Measurements from ENCODE around the gene NUMBL.
"Not testable (repeated sequence)": the region's sequence is repeated elsewhere in the genome, so short reads cannot be mapped to it uniquely, and the experiment has no call there.

NUMBL gene

DNA sequence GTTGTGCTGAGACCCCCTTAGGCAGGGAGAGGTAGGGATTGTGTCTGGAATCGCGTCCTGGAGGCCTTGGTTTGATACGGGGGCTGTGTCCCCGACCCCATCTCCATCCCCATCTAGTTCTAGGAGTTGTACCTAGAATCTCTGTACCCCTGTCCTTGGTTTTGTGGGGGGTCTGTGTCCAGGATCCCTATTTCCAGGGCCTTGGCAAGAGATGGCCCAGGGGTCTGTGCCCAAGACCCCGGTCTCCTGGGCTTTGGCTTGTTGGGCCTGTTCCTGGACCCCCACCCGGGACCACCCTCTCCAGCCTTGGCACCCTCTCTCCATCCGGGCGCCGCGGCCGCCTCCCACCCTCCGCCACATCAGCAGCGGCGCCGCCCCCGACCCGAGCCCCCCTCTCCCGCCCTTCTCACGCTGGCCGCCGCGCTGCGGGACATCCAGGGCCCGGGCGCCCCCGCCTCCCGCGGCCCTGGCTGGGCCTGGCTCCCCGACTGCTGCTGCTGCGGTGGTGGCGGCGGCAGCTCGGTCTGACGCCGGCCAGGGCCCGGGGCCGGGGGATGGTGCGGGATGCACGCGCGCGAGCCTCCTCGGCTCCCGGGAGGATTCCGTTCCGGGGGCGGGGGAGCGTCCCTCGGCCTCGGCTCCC lies at the start of gene NUMBL:
NUMBL (minus strand) TSS at position 602 of the 643 bp plus-strand sequence; CDS start at position 434, 168 bp downstream.
- H3K27ac Mint-ChIP-seq, result peak within 1 kb of the TSS; percentile 90
- CTCF ChIA-PET, result interaction anchor here (1.6 kb wide), 1 partner anchor 27 kb away, joined by 4 read pairs; no protein-coding TSS in a partner anchor
- DNase-seq, result no peak
- peaks cover 3% of the 10 kb centered on the region for H3K4me1 Mint-ChIP-seq
- no peaks in the 10 kb centered on the region for H3K27me3 Mint-ChIP-seq
- peaks cover 6% of the 10 kb centered on the region for H3K36me3 Mint-ChIP-seq
- no peaks in the 10 kb centered on the region for H3K9me3 Mint-ChIP-seq
- peak within 1 kb of the TSS; percentile 85 for H3K4me3 Mint-ChIP-seq

DNA sequence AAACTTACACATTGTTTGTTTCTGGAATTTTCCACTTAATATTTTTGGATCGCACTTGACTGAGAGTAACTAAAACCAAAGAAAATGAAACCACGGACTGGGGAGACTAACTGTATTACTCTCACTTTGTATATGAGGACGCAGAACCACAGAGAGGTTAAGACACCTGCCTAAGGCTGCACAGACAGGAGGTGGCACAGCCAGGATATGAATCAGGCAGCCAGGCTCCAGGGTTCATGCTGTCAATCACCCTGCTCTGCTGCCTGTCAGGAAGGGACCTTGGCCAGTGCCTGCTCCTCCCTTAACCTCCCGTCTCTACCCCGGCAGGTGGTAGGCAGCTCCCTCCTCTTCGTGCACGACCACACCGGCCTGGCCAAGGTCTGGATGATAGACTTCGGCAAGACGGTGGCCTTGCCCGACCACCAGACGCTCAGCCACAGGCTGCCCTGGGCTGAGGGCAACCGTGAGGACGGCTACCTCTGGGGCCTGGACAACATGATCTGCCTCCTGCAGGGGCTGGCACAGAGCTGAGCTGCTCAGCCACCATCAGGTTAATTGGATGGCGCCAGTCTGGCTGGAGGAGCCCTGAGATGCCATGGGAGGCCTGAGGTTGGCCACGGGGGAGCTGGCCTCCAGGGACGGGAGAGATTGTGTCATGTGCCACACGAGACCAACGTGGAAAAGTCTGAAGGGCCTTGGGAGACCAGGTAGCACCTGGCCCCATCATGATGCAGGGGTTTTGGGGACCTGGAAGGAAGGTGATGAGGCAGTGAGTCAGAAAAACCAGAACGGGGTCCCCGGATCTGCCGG lies 48.8 kb upstream of the NUMBL start:
- no peak overlapping the region for H3K4me3 Mint-ChIP-seq
- DNase-seq, result no peak
- no peaks in the 10 kb centered on the region for H3K27me3 Mint-ChIP-seq
- CTCF ChIA-PET, result no interaction called here
- no peaks in the 10 kb centered on the region for H3K4me1 Mint-ChIP-seq
- no peak overlapping the region for H3K27ac Mint-ChIP-seq
- H3K36me3 Mint-ChIP-seq, result peaks cover 13% of the 10 kb centered on the region
- H3K9me3 Mint-ChIP-seq, result no peaks in the 10 kb centered on the region

DNA sequence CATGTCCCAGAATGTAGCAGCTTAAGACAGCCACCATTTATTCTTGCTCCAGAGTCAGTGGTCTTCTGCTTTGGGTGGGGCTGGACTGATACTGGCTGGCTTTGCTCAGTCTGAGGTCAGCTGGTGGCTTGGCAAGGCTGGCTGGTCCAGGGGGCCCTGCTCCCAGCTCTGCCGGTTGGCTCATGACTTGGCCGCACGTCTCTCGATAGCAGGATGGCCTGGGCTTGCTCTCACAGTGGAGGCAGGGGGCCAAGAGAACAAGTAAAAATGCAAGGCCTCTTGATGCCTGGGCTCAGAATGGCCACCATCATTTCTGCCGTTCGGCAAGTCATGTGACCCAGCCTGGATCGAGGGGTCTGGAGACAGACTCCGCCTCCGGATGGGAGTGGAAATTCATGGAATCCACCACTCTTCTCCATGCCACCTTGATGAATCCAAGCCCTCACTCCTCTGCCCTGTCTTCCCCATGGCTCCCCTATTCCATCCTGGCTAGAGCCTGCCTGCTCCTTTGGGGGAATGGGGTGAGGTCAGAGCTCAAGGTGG lies 46.7 kb upstream of the NUMBL start:
- Mint-ChIP-seq H3K27ac (peak overlapping the region; percentile 3), H3K36me3 (peaks cover 23% of the 10 kb centered on the region), H3K4me1 (no peaks in the 10 kb centered on the region), H3K4me3 (no peak overlapping the region), H3K9me3 (no peaks in the 10 kb centered on the region), H3K27me3 (no peaks in the 10 kb centered on the region)
- CTCF ChIA-PET, result no interaction called here
- no peak for DNase-seq

DNA sequence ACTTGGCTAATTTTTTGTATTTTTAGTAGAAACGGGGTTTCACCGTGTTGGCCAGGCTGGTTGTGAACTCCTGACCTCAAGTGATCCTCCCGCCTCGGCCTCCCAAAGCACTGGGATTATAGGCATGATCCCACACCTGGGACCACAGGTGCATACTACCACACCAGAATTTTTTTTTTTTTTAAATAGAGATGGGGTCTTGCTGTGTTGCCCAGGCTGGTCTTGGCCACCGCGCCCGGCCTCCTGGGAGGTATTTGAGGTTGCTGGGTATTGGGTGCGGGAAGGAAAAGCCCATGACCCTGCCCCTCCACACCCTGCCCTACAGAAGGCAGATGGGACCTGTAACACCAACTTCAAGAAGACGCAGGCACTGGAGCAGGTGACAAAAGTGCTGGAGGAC lies 46.2 kb upstream of the NUMBL start:
- CTCF ChIA-PET, result interaction anchor here (0.7 to 1.3 kb wide), 2 partner anchors 41 to 856 kb away, joined by 3 read pairs; partner anchors contain the start of gene RAB4B

DNA sequence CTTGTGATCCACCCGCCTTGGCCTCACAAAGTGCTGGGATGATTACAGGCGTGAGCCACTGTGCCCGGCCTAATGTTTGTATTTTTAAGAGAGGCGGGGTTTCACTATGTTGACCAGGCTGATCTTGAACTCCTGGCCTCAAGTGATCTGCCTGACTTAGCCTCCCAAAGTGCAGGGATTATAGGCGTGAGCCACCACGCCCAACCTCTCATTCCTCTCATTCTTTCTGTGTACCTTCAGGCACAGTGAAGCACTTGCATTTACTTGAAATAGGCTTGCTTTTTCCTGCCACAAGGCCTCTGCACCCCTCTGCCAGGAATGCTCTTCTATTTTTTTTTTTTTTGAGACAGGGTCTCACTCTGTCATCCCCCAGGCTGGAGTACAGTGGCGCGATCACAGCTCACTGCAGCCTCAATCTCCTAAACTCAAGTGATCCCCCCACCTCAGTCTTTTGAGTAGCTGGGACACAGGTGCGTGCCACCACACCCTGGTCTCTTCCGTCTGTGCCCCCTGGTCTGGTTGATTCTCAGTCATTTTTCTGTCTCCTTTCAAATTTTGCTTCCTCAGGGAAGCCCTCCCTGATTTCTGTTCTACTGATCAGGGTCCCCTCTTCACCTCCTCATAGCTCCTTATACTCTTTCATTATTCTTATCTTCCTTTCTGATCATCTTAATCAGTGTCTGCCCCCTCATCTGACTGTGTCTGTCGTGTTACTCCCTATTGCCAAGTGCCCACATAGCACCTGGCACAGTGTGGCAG lies 44.7 kb upstream of the NUMBL start:
- Mint-ChIP-seq H3K27ac (no peak overlapping the region), H3K4me1 (no peaks in the 10 kb centered on the region), H3K36me3 (peaks cover 29% of the 10 kb centered on the region), H3K27me3 (no peaks in the 10 kb centered on the region), H3K9me3 (no peaks in the 10 kb centered on the region), H3K4me3 (no peak overlapping the region)
- CTCF ChIA-PET, result interaction anchor here (0.6 kb wide), 1 partner anchor 410 kb away, joined by 3 read pairs; no protein-coding TSS in a partner anchor
- no peak for DNase-seq

More for the DNA sequence above, 46.2 kb upstream of the NUMBL start:
- Mint-ChIP-seq H3K27me3 (no peaks in the 10 kb centered on the region), H3K36me3 (peaks cover 23% of the 10 kb centered on the region), H3K27ac (no peak overlapping the region), H3K4me3 (no peak overlapping the region), H3K4me1 (no peaks in the 10 kb centered on the region), H3K9me3 (no peaks in the 10 kb centered on the region)
- no peak for DNase-seq

DNA sequence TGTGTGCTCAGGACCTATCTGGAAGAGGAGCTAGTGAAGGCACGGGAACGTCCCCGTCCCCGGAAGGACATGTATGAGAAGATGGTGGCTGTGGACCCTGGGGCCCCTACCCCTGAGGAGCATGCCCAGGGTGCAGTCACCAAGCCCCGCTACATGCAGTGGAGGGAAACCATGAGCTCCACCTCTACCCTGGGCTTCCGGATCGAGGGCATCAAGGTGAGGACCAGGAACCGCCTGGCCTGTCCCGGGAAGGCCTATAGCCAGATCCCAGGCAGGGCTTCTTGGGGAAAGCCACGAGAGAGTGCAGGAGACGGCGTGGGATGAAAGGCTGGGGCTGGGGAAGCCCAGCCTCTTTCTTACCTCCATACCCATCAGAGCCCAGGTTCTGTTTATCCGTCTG lies 42.7 kb upstream of the NUMBL start:
- CTCF ChIA-PET, result no interaction called here
- Mint-ChIP-seq H3K9me3 (no peaks in the 10 kb centered on the region), H3K27me3 (no peaks in the 10 kb centered on the region), H3K4me1 (no peaks in the 10 kb centered on the region), H3K4me3 (no peak overlapping the region), H3K36me3 (peaks cover 35% of the 10 kb centered on the region), H3K27ac (no peak overlapping the region)
- DNase-seq, result no peak

DNA sequence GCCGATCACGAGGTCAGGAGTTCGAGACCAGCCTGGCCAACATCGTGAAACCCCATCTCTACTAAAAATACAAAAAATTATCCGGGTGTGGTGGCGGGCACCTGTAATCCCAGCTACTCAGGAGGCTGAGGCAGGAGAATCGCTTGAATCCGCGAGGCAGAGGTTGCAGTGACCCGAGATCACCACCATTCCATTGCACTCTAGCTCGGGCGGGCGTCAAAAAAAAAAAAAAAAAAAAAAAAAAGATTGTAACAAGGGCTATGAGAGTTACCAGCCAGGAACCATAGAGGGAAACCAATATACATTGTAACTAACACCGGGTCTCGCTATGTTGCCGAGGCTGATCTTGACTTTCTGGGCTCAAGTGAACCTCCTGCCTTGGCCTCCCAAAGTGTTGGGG lies 41.9 kb upstream of the NUMBL start:
- H3K27ac Mint-ChIP-seq, H3K9me3 Mint-ChIP-seq, H3K27me3 Mint-ChIP-seq, DNase-seq, H3K4me3 Mint-ChIP-seq, H3K4me1 Mint-ChIP-seq: not testable (repeated sequence)
- CTCF ChIA-PET, result interaction anchor here (0.6 kb wide), 1 partner anchor 111 kb away, joined by 3 read pairs; no protein-coding TSS in a partner anchor
- H3K36me3 Mint-ChIP-seq, result peaks cover 38% of the 10 kb centered on the region

DNA sequence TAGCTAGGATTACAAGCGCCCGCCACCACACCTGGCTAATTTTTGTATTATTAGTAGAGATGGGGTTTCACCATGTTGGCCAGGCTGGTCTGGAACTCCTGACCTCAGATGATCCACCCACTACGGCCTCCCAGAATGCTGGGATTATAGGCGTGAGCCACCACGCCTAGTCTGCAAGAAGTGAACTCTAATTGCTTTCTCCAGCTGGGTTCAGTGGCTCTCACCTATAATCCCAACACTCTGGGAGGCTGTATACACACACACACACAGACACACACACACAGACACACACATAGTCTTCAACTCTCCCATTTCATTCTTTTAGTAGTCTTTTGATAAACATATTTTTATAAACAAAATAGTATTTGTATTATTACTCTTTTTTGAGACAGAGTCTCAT lies 39.6 kb upstream of the NUMBL start:
- not testable (repeated sequence) for H3K27me3 Mint-ChIP-seq, DNase-seq, H3K27ac Mint-ChIP-seq, H3K4me3 Mint-ChIP-seq, H3K9me3 Mint-ChIP-seq, H3K4me1 Mint-ChIP-seq
- peaks cover 38% of the 10 kb centered on the region for H3K36me3 Mint-ChIP-seq
- CTCF ChIA-PET, result interaction anchor here (1.0 to 1.6 kb wide), 2 partner anchors 72 to 77 kb away, joined by 3 read pairs; no protein-coding TSS in a partner anchor

DNA sequence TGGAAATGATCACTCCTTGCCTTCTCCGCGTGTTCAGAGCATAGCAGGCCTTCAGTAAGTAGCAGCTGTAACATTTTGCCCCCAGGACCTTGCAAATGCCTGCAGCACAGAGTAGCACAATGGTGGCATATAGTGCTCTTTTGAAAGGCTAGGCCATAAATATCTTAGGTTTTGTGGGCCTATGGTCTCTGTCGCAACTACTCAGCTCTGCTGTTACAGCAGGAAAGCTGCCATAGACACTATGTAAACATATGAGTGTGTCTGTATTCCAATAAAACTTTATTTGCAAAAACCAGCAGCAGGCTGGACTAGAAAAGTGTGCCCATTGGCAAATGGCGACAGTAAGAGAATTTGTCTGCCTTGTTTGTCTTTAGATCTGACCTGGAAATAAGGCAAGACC lies 35.8 kb upstream of the NUMBL start:
- peaks cover 11% of the 10 kb centered on the region for H3K4me1 Mint-ChIP-seq
- no peak overlapping the region for H3K4me3 Mint-ChIP-seq
- no peaks in the 10 kb centered on the region for H3K27me3 Mint-ChIP-seq
- no peaks in the 10 kb centered on the region for H3K9me3 Mint-ChIP-seq
- DNase-seq, result no peak
- CTCF ChIA-PET, result no interaction called here
- peaks cover 38% of the 10 kb centered on the region for H3K36me3 Mint-ChIP-seq
- no peak overlapping the region for H3K27ac Mint-ChIP-seq

DNA sequence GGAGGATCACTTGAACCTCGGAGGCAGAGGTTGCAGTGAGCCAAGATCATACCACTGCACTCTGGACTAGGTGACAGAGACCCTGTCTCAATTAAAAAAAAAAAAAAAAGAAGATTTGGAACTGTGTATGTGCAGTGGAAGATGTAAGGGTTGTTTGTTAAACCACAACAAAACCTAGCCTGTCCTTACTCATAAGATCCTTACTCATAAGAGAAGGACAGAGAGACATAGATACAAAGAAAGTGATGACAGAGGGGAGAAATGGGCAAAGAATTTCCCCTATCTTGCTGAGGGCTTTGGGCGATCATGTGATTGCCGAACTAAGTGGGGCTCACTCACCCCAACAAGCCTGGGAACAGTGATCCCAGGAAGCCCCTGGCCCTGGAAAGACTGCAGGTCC lies 34.4 kb upstream of the NUMBL start:
- no peak overlapping the region for H3K27ac Mint-ChIP-seq
- no peaks in the 10 kb centered on the region for H3K27me3 Mint-ChIP-seq
- no peaks in the 10 kb centered on the region for H3K9me3 Mint-ChIP-seq
- H3K4me1 Mint-ChIP-seq, result peaks cover 24% of the 10 kb centered on the region
- H3K36me3 Mint-ChIP-seq, result peaks cover 38% of the 10 kb centered on the region
- no peak for DNase-seq
- CTCF ChIA-PET, result no interaction called here
- no peak overlapping the region for H3K4me3 Mint-ChIP-seq

DNA sequence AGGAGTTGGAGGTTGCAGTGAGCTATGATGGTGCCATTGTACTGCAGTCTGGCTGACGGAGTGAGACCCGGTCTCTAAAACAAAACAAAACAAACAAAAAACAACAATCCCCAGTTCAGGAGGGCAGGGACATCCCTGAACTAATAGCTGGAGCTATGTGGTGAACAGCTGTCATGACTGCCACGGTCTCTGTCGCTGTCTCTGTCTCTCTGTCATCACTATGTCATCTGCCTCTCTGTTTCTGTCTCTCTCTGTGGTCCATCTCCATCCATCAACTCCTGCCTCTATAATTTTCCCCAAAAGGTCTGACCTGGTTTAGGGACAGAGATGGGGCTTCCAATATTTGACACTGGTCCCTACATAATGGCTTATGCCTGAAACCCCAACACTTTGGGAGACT lies 33.9 kb upstream of the NUMBL start:
- H3K4me3 Mint-ChIP-seq, result no peak overlapping the region
- H3K4me1 Mint-ChIP-seq, result peaks cover 29% of the 10 kb centered on the region
- no peak overlapping the region for H3K27ac Mint-ChIP-seq
- H3K9me3 Mint-ChIP-seq, result no peaks in the 10 kb centered on the region
- CTCF ChIA-PET, result no interaction called here
- no peak for DNase-seq
- no peaks in the 10 kb centered on the region for H3K27me3 Mint-ChIP-seq
- peaks cover 38% of the 10 kb centered on the region for H3K36me3 Mint-ChIP-seq

DNA sequence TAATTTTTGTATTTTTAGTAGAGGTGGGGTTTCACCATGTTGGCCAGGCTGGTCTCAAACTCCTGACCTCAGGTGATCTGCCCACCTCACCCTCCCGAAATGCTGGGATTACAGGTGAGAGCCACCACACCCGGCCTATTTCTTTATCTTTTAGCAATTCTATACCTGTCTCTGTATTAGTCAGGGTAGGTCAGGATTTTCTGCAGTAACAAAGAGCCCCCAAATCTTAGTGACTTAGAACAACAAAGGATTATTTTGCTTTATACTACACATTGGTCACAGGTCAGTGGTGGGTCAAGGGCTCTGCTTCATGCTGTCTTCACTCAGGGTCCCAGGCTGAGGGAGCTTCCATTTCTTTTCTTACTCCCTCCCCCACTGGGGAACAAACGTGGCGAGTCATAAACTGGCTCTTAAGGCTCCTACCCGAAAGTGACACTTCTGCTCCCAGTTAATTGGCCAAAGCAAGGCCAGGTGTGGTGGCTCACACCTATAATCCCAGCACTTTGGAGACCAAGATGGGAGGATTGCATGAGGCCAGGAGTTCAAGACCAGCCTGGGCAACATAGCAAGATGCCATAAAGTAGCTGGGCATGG lies 33.3 kb upstream of the NUMBL start:
- no peaks in the 10 kb centered on the region for H3K27me3 Mint-ChIP-seq
- DNase-seq, result no peak
- CTCF ChIA-PET, result no interaction called here
- H3K4me3 Mint-ChIP-seq, result no peak overlapping the region
- H3K4me1 Mint-ChIP-seq, result peaks cover 35% of the 10 kb centered on the region
- no peaks in the 10 kb centered on the region for H3K9me3 Mint-ChIP-seq
- H3K36me3 Mint-ChIP-seq, result peaks cover 36% of the 10 kb centered on the region
- no peak overlapping the region for H3K27ac Mint-ChIP-seq

DNA sequence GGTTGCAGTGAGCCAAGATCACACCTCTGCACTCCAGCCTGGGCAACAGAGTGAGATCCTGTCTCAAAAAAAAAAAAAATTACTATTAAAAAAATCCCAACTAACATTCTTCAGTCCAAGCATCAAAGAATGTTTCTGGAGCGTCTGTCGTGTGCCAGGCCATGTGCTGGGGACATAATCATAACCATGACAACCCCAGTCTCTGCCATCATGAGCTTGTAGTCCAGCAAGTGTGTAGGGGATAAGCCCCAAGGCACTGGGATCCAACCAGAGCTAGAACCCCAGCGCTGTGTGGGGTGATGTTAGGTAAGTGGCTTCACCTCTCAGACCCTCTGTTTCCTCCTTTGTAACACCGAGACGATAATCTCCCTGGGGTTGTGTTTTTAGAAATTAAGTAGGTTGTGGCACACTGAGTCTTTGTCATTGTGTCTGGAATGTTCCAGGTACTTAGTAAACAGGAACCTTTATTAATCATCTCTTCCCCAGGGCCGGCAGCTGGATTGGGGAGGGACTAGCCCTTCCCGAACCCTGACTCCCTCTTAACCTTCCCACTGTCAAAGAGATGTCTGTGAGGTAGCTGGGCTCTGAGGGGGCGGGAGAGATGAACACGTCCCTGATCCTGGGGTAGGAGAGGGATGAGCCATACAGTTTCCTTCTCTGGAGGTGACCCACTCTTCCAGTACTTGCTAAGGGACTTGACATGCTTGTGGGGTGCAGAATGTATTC lies 31.6 kb upstream of the NUMBL start:
- H3K4me3 Mint-ChIP-seq, result no peak overlapping the region
- H3K4me1 Mint-ChIP-seq, result peaks cover 49% of the 10 kb centered on the region
- H3K27me3 Mint-ChIP-seq, result no peaks in the 10 kb centered on the region
- peaks cover 26% of the 10 kb centered on the region for H3K36me3 Mint-ChIP-seq
- no peak for DNase-seq
- CTCF ChIA-PET, result interaction anchor here (0.6 to 2.2 kb wide), 3 partner anchors 83 to 112 kb away, joined by 3 to 5 read pairs (median 3); no protein-coding TSS in a partner anchor
- H3K27ac Mint-ChIP-seq, result no peak overlapping the region
- H3K9me3 Mint-ChIP-seq, result no peaks in the 10 kb centered on the region

Data from activated naive CD4-positive, alpha-beta T cell treated with anti-CD3 and anti-CD28 coated beads, Interleukin-2, amount 10 ng/mL, durations not matched to agents 7 days and 5 days (primary cell).